HG03108 (cell line): ENCODE results near the gene PCSK6.

ENCODE experiments used
- ATAC-seq: cut with Tn5 transposase; IDR thresholded peaks from one replicate; pipeline ENCODE4 v1.9.1; 2021; ENCODE audit warnings: moderate library complexity; ENCODE audit not compliant: unreplicated experiment

PCSK6 gene

GRCh38 chr15:101448336-101448735 lies 41.2 kb downstream of the PCSK6 start:
- no peak for ATAC-seq

GRCh38 chr15:101447561-101448071 lies 41.9 kb downstream of the PCSK6 start:
- no peak for ATAC-seq

- no peak for ATAC-seq
Measured at GRCh38 chr15:101447168-101447533, 42.4 kb downstream of the PCSK6 start.

GRCh38 chr15:101446518-101447167 lies 42.9 kb downstream of the PCSK6 start:
- ATAC-seq = no peak

- no peak for ATAC-seq
Measured at GRCh38 chr15:101445562-101446517, 43.7 kb downstream of the PCSK6 start.

DNA sequence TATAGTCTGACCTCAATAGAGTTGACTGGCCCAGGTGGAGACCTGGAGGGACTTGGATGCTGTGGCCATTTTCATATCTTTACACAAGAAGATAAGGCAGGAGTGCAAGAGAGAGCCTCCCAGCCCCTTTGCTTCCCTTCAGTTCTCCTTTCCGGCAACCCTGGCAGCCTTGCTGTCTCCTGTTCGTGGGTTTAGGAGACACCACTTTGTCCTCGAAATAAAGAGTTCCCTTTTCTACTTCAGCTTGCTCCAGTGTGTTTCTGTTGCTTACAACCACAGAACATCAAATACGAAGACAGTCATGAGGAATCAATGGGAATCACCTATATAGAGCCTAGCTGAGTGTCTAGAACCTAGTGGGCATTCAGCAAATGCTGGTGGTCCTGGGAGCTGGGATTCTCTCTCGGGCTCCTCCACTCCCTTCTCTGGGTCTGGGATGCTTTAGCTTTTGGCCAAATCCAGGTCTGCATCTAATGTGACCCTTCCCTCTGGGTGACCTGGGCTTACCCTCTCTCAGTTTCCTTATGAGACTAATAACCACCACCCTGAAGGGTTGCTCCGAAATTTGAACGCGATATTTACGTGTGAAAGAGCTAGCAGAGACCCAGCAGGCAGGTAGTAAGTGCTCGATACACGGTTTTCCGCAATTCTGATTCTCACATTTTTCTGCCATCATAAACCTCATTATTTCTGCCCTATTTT lies 44.5 kb downstream of the PCSK6 start:
- no peak for ATAC-seq

DNA sequence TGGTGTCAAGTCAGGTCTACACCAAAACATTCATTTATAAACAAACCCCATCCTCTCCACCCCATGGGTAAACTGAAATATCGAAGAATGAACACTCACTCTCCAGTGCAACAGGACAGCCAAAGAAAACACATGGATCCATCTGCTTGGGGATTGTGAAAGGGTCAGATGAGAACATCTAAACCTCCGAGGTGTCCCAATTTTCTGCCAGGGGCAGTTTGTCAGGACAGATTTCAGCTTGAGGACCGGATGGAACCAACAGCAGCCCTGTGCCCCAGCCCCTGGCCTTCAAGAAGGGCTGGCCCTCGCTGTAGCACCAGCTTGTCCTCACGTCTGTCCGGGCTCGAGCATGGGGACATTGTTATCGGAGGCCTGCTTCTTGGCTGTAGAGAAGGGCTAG lies 45.5 kb downstream of the PCSK6 start:
- no peak for ATAC-seq

DNA sequence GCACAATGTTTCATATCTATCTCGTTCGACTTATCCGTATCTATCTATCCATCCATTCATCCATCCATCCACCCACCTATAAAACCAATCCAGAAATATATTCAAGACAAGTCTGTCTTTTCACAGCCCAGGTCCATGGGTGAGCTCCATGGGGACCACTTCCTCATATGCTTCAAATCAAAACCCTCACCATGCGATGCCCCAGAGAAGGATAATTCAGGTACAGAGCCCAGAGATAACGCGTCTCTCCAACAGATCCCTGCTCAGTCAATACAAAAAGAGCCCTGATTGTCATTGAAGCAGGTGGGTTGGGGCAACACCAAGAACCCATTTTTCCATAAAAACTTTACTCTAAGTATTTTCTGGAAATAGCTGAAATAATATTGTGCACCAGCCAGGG lies 47.2 kb downstream of the PCSK6 start:
- no peak for ATAC-seq

- ATAC-seq = no peak
Measured at GRCh38 chr15:101441696-101442095, 47.8 kb downstream of the PCSK6 start.

- ATAC-seq = no peak
Measured at GRCh38 chr15:101440846-101441590, 48.5 kb downstream of the PCSK6 start.

DNA sequence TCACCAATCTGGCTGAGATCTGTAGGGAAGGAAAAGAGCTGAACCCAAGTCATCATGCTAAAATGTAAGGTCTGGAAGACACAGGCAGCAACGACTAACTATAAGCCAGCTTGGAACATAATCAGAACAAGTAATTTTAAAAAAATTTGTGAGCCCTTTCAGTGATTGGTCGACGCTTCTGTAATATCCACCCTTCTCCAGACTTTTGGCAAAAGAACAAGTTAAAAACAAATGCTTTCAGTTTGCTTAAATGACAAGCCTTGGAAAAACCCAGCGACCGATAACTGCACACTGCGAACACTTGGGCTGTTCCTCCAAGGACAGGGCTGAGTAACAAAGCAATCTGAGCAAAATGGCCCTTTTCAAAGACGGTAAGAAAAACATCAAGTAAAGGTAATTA lies 49.6 kb downstream of the PCSK6 start:
- ATAC-seq = no peak

DNA sequence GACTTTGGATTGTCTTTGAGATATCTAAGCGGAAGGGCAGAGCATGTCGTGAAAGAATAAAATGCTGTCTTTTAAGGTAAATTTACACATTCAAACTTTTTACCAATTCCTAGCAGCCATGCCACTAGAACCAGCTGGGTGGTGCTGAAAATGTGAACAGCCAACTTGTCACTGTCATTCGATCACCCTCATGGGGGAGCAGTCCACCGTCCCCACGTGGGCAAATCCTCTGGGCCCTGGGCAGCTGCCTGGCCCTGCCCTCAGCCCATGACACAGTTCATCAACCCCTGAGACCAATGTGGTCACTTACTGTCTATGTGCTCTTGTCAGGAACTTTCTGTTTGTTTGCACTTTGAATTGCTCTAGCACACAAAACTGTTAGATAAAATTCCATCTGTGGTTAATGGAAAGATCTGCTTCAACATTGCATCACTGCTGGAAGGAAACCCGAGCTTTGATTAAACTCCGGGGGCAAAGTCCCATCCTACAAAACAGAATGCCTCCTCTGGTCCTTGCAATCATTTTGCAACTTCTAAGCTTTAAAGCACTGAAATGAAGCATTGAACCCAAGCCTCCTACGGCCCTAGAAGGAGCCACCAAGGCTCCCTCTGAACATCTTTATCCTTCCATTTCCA lies 50.1 kb downstream of the PCSK6 start:
- no peak for ATAC-seq

DNA sequence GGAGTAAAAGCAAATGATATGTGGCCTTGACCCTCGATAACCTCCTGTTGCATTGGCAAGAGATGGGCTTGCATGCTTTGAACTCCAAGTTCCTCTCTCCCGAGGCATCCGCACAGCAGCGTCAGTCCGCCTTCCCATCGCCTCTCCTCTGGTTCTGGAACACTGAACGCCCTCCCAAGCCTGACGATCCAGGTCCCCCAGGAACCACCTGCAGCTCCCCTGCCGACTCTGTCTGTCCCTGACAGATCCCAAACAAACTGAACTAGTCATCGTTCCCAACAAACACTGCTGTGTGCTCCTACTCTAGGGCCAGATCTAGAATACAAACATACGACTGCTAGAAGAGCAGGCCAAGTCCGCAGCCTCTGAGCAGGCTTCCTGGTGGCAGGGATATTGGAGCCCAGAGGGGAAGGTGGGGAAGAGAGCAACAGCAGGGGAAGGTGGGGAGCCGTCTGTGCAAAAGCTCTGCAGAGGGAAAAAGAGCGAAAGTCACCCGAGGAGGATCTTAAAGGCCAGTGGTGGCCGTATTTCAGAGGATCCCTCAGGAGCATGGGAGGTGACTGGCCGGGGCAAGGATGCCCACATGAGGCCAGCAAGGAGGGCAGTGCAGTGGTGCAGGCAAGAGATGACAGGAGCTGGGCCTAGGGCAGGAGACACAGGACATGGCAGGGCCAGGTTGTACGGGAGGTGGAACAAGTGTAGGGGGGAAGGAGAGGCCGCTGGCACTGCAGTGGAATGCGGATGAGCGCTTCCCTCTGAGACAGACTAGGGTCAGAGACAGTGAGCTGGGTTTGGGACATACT lies 50.8 kb downstream of the PCSK6 start:
- no peak for ATAC-seq

- no peak for ATAC-seq
Measured at GRCh38 chr15:101437618-101438481, 51.7 kb downstream of the PCSK6 start.

- no peak for ATAC-seq
Measured at GRCh38 chr15:101437209-101437608, 52.3 kb downstream of the PCSK6 start.

DNA sequence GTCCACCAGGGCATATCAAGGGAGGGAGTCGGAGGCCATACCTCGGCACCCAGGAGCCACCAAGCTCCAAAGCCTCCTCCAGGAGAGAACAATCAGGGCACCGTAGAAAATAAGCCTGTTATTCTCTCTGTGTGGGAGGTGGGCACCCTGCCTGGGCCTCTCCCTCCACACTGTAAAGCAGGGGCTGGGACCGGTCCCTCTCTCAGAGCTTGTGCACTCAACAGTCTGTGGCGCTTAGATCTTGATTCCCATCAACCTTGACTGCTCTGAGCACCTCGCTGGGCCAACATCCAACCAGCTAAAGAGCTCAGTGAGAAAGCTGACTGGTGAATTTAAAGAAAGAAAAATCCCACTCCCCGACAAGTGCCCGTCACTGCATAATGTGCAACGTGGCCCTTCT lies 53.0 kb downstream of the PCSK6 start:
- ATAC-seq = no peak

GRCh38 chr15:101435761-101436160 lies 53.7 kb downstream of the PCSK6 start:
- no peak for ATAC-seq
